Uterus (tissue), 4 donors: Measurements from ENCODE around the gene SCFD2. TPM values are rescaled to one million over a fixed set of nuclear protein-coding genes. Genes with fewer than 3 reads are reported as not detected.

Experiments
- DNase-seq, 2 donors: peaks; one replicate each; pipeline ENCODE4 v3.0.0-alpha.2; 2019 to 2020
- H3K27ac ChIP-seq, 2 donors: fragments of 200-600 bp; sonication (generic); 1 replicate in 1 of 2; 2 replicates in 1 of 2; pipeline ENCODE4 v1.5.1; 2016 to 2018
- H3K27me3 ChIP-seq, 2 donors: fragments of 200-600 bp; sonication (generic); one replicate each; pipeline ENCODE4 v1.5.1; 2018 to 2019; ENCODE audit warnings: control low read depth in 1 of 2
- H3K36me3 ChIP-seq, 2 donors: fragments of 200-600 bp; sonication (generic); one replicate each; pipeline ENCODE4 v1.5.1; 2019; ENCODE audit warnings: control low read depth in 1 of 2
- H3K4me1 ChIP-seq, 2 donors: fragments of 200-600 bp; sonication (generic); one replicate each; pipeline ENCODE4 v1.5.1; 2018 to 2019; ENCODE audit warnings: control low read depth in 1 of 2
- H3K4me3 ChIP-seq, 2 donors: fragments of 200-600 bp; sonication (generic); 1 replicate in 1 of 2; 2 replicates in 1 of 2; pipeline ENCODE4 v1.5.1; 2018 to 2019; ENCODE audit warnings: mild to moderate bottlenecking in 1 of 2
- H3K9me3 ChIP-seq, 2 donors: fragments of 200-600 bp; sonication (generic); one replicate each; pipeline ENCODE4 v1.5.1; 2019; ENCODE audit warnings: control low read depth in 1 of 2
- CTCF ChIP-seq, 4 experiments: fragments of 200-600 bp in 2 of 4; fragments of 450-650 bp in 2 of 4; sonication (generic) in 2 of 4; IDR thresholded peaks; one replicate each; pipeline ENCODE4 v1.5.1; 2016 to 2019; ENCODE audit warnings: antibody characterized with exemption in 4 of 4, mild to moderate bottlenecking in 2 of 4, moderate library complexity in 1 of 4
- POLR2A ChIP-seq, 2 donors: fragments of 450-650 bp; IDR thresholded peaks; one replicate each; pipeline ENCODE4 v1.6.1; 2016; ENCODE audit warnings: antibody characterized with exemption in 2 of 2, mild to moderate bottlenecking in 1 of 2, moderate library complexity in 1 of 2
- intact Hi-C: fragments of 100-400 bp; cut with DNase I; formaldehyde crosslinking; loops from one replicate; pipeline ENCODE4 v1.15.1; 2023; ENCODE audit warnings: low total_unique reads
- total RNA-seq, 4 donors: library from RNA; depleted of rRNA in 3 of 4; stranded (reverse); fragments of >200 nt in 3 of 4; gene quantifications; one replicate each; pipeline versions ENCODE4 v1.1.0 to v1.2.4, GENCODE V29; 2014 to 2023
- donor health status: DM: yes; HTN: yes; CAD: no.

SCFD2 gene
- total RNA-seq, 4 donors from 2014 or later, result 19.6 to 36.2 (median 24.5) TPM

GRCh38 chr4:53123171-53123570 lies 242.7 kb downstream of the SCFD2 start:
- Histone ChIP-seq H3K4me1 (no peaks in the 10 kb centered on the region), H3K27me3 (no peaks in the 10 kb centered on the region), H3K36me3 (no peaks in the 10 kb centered on the region), H3K27ac (no peak overlapping the region), H3K9me3 (no peaks in the 10 kb centered on the region), H3K4me3 (no peak overlapping the region)
- TF ChIP-seq POLR2A (IDR thresholded peaks at IDR 0.05) (no peak), CTCF (IDR thresholded peaks at IDR 0.05) (no peak)
- intact Hi-C loops, result no loop called here
- DNase-seq, result no peak

GRCh38 chr4:53122280-53123116 lies 243.4 kb downstream of the SCFD2 start:
- intact Hi-C loops, result no loop called here
- no peak overlapping the region for H3K4me3 ChIP-seq
- no peak for TF ChIP-seq CTCF (IDR thresholded peaks at IDR 0.05)
- H3K9me3 ChIP-seq, result no peaks in the 10 kb centered on the region
- no peak for DNase-seq
- no peak overlapping the region for H3K27ac ChIP-seq
- no peaks in the 10 kb centered on the region for H3K4me1 ChIP-seq
- H3K27me3 ChIP-seq, result no peaks in the 10 kb centered on the region
- no peaks in the 10 kb centered on the region for H3K36me3 ChIP-seq

GRCh38 chr4:53121264-53121865 lies 244.5 kb downstream of the SCFD2 start:
- Histone ChIP-seq H3K9me3 (no peaks in the 10 kb centered on the region), H3K4me3 (no peak overlapping the region), H3K36me3 (no peaks in the 10 kb centered on the region), H3K4me1 (no peaks in the 10 kb centered on the region), H3K27ac (no peak overlapping the region), H3K27me3 (no peaks in the 10 kb centered on the region)
- TF ChIP-seq CTCF (IDR thresholded peaks at IDR 0.05) (no peak), POLR2A (IDR thresholded peaks at IDR 0.05) (no peak)
- intact Hi-C loops, result no loop called here
- DNase-seq, result no peak

- Histone ChIP-seq H3K27ac (no peak overlapping the region), H3K4me1 (no peaks in the 10 kb centered on the region), H3K4me3 (no peak overlapping the region), H3K27me3 (no peaks in the 10 kb centered on the region), H3K36me3 (no peaks in the 10 kb centered on the region), H3K9me3 (no peaks in the 10 kb centered on the region)
- intact Hi-C loops, result no loop called here
- TF ChIP-seq CTCF (IDR thresholded peaks at IDR 0.05), result no peak
- no peak for TF ChIP-seq POLR2A (IDR thresholded peaks at IDR 0.05)
- DNase-seq, result no peak
Measured at GRCh38 chr4:53120778-53121177, 245.1 kb downstream of the SCFD2 start.

- DNase-seq, result peak; percentile 27 to 39
- no peak overlapping the region for H3K4me3 ChIP-seq
- no peaks in the 10 kb centered on the region for H3K36me3 ChIP-seq
- TF ChIP-seq CTCF (IDR thresholded peaks at IDR 0.05) (no peak), POLR2A (IDR thresholded peaks at IDR 0.05) (no peak)
- peak overlapping the region in 1 of 2 donors; percentile 8 for H3K27ac ChIP-seq
- H3K9me3 ChIP-seq, result no peaks in the 10 kb centered on the region
- intact Hi-C loops, result no loop called here
- no peaks in the 10 kb centered on the region for H3K4me1 ChIP-seq
- H3K27me3 ChIP-seq, result no peaks in the 10 kb centered on the region
Measured at GRCh38 chr4:53119680-53120079, 246.2 kb downstream of the SCFD2 start.
